Pancreas (tissue), 10 donors: ENCODE results near the gene GPC6. TPM values are rescaled to one million over a fixed set of nuclear protein-coding genes. Genes with fewer than 3 reads are reported as not detected.
"Not testable (repeated sequence)": the region's sequence is repeated elsewhere in the genome, so short reads cannot be mapped to it uniquely, and the experiment has no call there.

Source experiments
- ATAC-seq, 4 donors: fragments of 200-7000 bp; cut with Tn5 transposase; one replicate each; pipeline versions ENCODE4 v1.8.0 to v1.9.1; 2020; ENCODE audit warnings: mild to moderate bottlenecking in 4 of 4, moderate library complexity in 4 of 4
- DNase-seq, 6 donors: peaks; one replicate each; pipeline ENCODE4 v3.0.0-alpha.2; 2020
- FAIRE-seq: peaks from 2 replicates; lab custom pipeline; 2012; peaks lifted over from hg19 to GRCh38; lab: Jason Lieb, UNC
- H3K27ac ChIP-seq, 4 donors: fragments of 200-600 bp; sonication (generic); 1 replicate in 3 of 4; 2 replicates in 1 of 4; pipeline versions ENCODE4 v1.5.0 to v1.8.0; 2020
- H3K27me3 ChIP-seq, 4 donors: fragments of 200-600 bp; one replicate each; pipeline ENCODE4 v1.8.0; 2021
- H3K36me3 ChIP-seq, 3 donors: fragments of 200-600 bp; sonication (generic) in 1 of 3; one replicate each; pipeline versions ENCODE4 v1.5.0 to v1.8.0; 2020 to 2021
- H3K4me1 ChIP-seq, 3 donors: fragments of 200-600 bp; one replicate each; pipeline ENCODE4 v1.8.0; 2021
- H3K4me3 ChIP-seq, 4 donors: fragments of 200-600 bp; sonication (generic) in 2 of 4; one replicate each; pipeline versions ENCODE4 v1.5.0 to v1.8.0; 2020 to 2021
- H3K9me3 ChIP-seq, 4 donors: fragments of 200-600 bp; one replicate each; pipeline ENCODE4 v1.8.0; 2021
- CTCF ChIP-seq, 4 donors: fragments of 200-600 bp; sonication (generic) in 3 of 4; IDR thresholded peaks; one replicate each; pipeline versions ENCODE4 v1.5.0 to v1.8.0; 2021; ENCODE audit warnings: antibody characterized with exemption in 4 of 4
- WGBS, 2 donors: extraction: QIAGEN DNeasy Blood & Tissue Kit; methylation state at CpG; one replicate each; pipeline ENCODE4 v1.1.7; 2013; 5-methylcytosine and 5-hydroxymethylcytosine counted together
- intact Hi-C, 3 donors: fragments of 100-400 bp; cut with DNase I; formaldehyde crosslinking; loops; one replicate each; pipeline versions ENCODE4 v1.11.1 to v1.14.2; 2022
- polyA plus RNA-seq, 2 donors: library from polyadenylated mRNA; stranded (reverse); fragments of 200-250 nt; gene quantifications; one replicate each; pipeline ENCODE4 v1.2.3, GENCODE V29; 2013
- total RNA-seq, 6 donors: library from RNA; stranded (reverse); fragmentation: NEBNext Ultra II Directional in 4 of 6; extraction: Animal tissue kit (Norgen Biotek cat#: 25700) in 4 of 6; gene quantifications; one replicate each; pipeline versions ENCODE4 v1.2.1 to v1.2.4, GENCODE V29; 2021 to 2023
- donor health status: healthy with polysubstance abuse.
- donor health status: DM: no; HTN: no; CAD: no; lungs with moderate emphysema.
- donor health status: DM: no; HTN: no; CAD: no.
- donor health status: control.
- donor health status: control.
- donor health status: Bipolar disorder and iron deficiency.
- donor health status: DM: yes; HTN: yes; CAD: no.
- donor health status: DM: no; HTN: no; CAD: no.
- donor health status: DM: no; HTN: no; CAD: no.
- donor health status: DM: yes; HTN: yes; CAD: no.

Gene GPC6
- total and polyA plus RNA-seq, 8 donors: 0.23 to 3.3 (median 1.2) TPM

GRCh38 chr13:93309886-93310523, 83.4 kb downstream of the GPC6 start:
- ATAC-seq (no peak), FAIRE-seq (no peak), DNase-seq (no peak)
- H3K27ac ChIP-seq: no peak overlapping the region
- intact Hi-C loops: no loop called here
- H3K27me3 ChIP-seq: no peaks in the 10 kb centered on the region
- H3K4me1 ChIP-seq: no peaks in the 10 kb centered on the region
- no peak for TF ChIP-seq CTCF (IDR thresholded peaks at IDR 0.05)
- no peaks in the 10 kb centered on the region for H3K36me3 ChIP-seq
- WGBS, 2 donors: 58 to 72% methylated on average over 7 of the region's 7 CpGs
- H3K9me3 ChIP-seq: no peaks in the 10 kb centered on the region
- H3K4me3 ChIP-seq: no peak overlapping the region

- DNase-seq (no peak), FAIRE-seq (no peak), ATAC-seq (no peak)
- intact Hi-C loops: no loop called here
- WGBS, 2 donors: 74 to 81% methylated on average over 3 of the region's 3 CpGs
- Histone ChIP-seq H3K4me3 (no peak overlapping the region), H3K27me3 (no peaks in the 10 kb centered on the region), H3K4me1 (no peaks in the 10 kb centered on the region), H3K27ac (no peak overlapping the region), H3K36me3 (no peaks in the 10 kb centered on the region), H3K9me3 (no peaks in the 10 kb centered on the region)
- no peak for TF ChIP-seq CTCF (IDR thresholded peaks at IDR 0.05)
These were observed 90.2 kb downstream of the GPC6 start for GRCh38 chr13:93316841-93317240.

DNA sequence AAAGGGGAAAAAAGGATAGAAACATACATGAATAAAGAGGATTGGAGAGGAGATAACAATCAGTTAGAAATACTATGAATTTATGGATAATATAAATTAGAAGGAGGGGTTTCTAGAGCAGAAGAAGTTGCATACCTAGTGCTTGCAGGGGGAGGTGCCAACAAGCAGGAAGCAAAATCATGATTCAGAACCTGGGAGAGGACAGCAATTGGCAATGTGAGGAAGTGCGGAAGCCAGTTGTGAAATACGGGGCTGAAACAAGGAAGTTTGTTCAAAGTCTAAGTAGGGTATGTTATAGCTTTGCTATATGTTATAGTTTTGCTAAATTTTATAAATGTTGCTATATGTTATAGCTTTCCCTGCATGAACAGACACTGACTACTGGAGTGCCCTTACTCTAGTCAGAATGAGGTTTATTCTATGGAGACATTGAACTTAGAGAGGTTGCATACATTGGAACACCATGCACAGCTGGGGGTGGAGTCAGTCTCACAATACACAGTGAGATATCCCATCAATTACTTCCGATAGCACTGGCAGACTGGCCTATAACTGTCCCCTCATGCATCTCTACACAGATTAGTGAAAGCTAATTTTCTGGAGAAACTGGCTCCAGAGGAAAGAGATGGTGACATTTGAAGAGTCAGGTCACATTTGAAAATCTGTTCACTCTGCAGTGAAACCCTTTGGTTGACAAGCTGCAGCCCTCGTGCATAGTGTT, 92.1 kb downstream of the GPC6 start:
- Histone ChIP-seq H3K36me3 (no peaks in the 10 kb centered on the region), H3K9me3 (no peaks in the 10 kb centered on the region), H3K4me1 (no peaks in the 10 kb centered on the region), H3K4me3 (no peak overlapping the region), H3K27me3 (no peaks in the 10 kb centered on the region), H3K27ac (no peak overlapping the region)
- intact Hi-C loops: no loop called here
- WGBS, 2 donors: 71 to 82% methylated on average over 4 of the region's 4 CpGs
- ATAC-seq (no peak), FAIRE-seq (no peak), DNase-seq (no peak)
- TF ChIP-seq CTCF (IDR thresholded peaks at IDR 0.05): no peak

DNA sequence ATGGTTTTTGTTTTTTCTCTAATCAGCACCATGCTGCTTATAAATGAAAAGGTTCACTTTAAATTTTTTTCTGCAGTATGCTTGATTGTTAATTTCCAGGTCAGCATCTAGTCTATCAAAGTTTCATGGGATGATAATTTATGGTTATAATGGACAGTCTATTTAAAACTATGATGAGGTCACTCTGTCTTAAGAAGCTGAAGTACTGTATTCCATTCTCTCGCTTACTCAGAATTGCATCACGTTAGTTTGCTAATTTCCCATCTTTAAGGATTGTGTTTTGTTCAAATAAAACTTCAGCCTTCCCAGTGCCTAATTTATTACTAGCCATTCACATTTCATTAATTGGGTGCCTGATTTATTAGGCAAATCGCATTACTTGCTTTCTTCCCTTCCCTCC, 94.3 kb downstream of the GPC6 start:
- H3K27me3 ChIP-seq: no peaks in the 10 kb centered on the region
- no peak for DNase-seq
- H3K4me1 ChIP-seq: no peaks in the 10 kb centered on the region
- no peak for FAIRE-seq
- 84 to 93% methylated on average over 3 of the region's 3 CpGs for WGBS, 2 donors
- H3K36me3 ChIP-seq: no peaks in the 10 kb centered on the region
- no peak for TF ChIP-seq CTCF (IDR thresholded peaks at IDR 0.05)
- H3K27ac ChIP-seq: no peak overlapping the region
- intact Hi-C loops: no loop called here
- no peak for ATAC-seq
- no peaks in the 10 kb centered on the region for H3K9me3 ChIP-seq
- H3K4me3 ChIP-seq: no peak overlapping the region

DNA sequence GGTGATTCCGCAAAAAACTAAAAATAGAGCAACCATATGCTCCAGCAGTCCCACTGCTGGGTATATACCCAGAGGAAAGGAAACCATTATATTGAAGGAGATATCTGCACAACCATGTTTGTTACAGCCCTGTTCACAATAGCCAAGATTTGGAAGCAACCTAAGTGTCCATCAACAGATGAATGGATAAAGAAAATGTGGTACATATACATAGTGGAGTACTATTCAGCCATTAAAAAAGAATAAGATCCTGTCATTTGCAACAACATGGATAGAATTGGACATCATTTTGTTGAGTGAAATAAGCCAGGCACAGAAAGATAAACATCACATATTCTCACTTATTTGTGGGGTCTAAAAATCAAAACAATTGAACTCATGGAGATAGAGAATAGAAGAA, 97.3 kb downstream of the GPC6 start:
- H3K9me3 ChIP-seq, DNase-seq, FAIRE-seq, H3K4me3 ChIP-seq, H3K4me1 ChIP-seq, ATAC-seq, intact Hi-C loops, H3K27ac ChIP-seq, H3K36me3 ChIP-seq, H3K27me3 ChIP-seq: not testable (repeated sequence)
- 93 to 96% methylated on average over 1 of the region's 1 CpG for WGBS, 2 donors
